Activated B cell treated with CpG ODN at 0.5 μM for 24 hours (primary cell): ENCODE data around the gene EGLN3. TPM values are rescaled to one million over a fixed set of nuclear protein-coding genes. Genes with fewer than 3 reads are reported as not detected.

Experiments used
- ATAC-seq: fragments of 200-7000 bp; cut with Tn5 transposase; one replicate; pipeline ENCODE4 v1.10.0; 2021; ENCODE audit warnings: low read depth, mild to moderate bottlenecking, moderate library complexity
- CTCF ChIA-PET: fragments of 350-600 bp; sonication (Branson Sonifier 250); formaldehyde crosslinking; loops from one replicate; lab custom pipeline; 2021; ENCODE audit warnings: antibody characterized with exemption; lab: Charles Lee
- POLR2A ChIA-PET: fragments of 350-600 bp; sonication (Branson Sonifier 250); formaldehyde crosslinking; loops from one replicate; lab custom pipeline; 2021; ENCODE audit warnings: antibody characterized with exemption; lab: Charles Lee
- DNase-seq: peaks from one replicate; pipeline ENCODE4 v3.0.0; 2022
- H3K27ac Mint-ChIP-seq: one replicate; pipeline ENCODE4 v1.8.0; 2020; ENCODE audit warnings: mixed read lengths
- H3K27me3 Mint-ChIP-seq: one replicate; pipeline ENCODE4 v1.8.0; 2021; ENCODE audit warnings: mixed read lengths
- H3K36me3 Mint-ChIP-seq: one replicate; pipeline ENCODE4 v1.8.0; 2021; ENCODE audit warnings: low read depth, mixed read lengths
- H3K4me1 Mint-ChIP-seq: one replicate; pipeline ENCODE4 v1.8.0; 2021; ENCODE audit warnings: mixed read lengths
- H3K4me3 Mint-ChIP-seq: one replicate; pipeline ENCODE4 v1.8.0; 2020; ENCODE audit warnings: mild to moderate bottlenecking, mixed read lengths
- H3K9me3 Mint-ChIP-seq: one replicate; pipeline ENCODE4 v1.8.0; 2020; ENCODE audit warnings: mixed read lengths
- CTCF ChIP-seq: fragments of 200-600 bp; IDR thresholded peaks from one replicate; pipeline ENCODE4 v1.8.0; 2022; ENCODE audit warnings: antibody characterized with exemption, mild to moderate bottlenecking
- intact Hi-C: fragments of 100-400 bp; cut with micrococcal nuclease; formaldehyde crosslinking; loops from one replicate; pipeline ENCODE4 v1.15.1; 2024
- total RNA-seq: library from RNA; stranded (reverse); gene quantifications from 2 replicates; pipeline ENCODE4 v1.2.3, GENCODE V29; 2022

Gene EGLN3
- total RNA-seq, 1 donor from 2014 or later: 0.33 TPM

GRCh38 chr14:33910435-33910834 is 40.4 kb downstream of the EGLN3 start:
- DNase-seq (no peak), ATAC-seq (no peak)
- TF ChIP-seq CTCF: no peak
- Mint-ChIP-seq H3K27me3 (no peaks in the 10 kb centered on the region), H3K4me1 (no peaks in the 10 kb centered on the region), H3K36me3 (no peaks in the 10 kb centered on the region), H3K27ac (no peak overlapping the region), H3K9me3 (no peaks in the 10 kb centered on the region), H3K4me3 (no peak overlapping the region)
- intact Hi-C loops: no loop called here
- ChIA-PET POLR2A (no interaction called here), CTCF (no interaction called here)

DNA sequence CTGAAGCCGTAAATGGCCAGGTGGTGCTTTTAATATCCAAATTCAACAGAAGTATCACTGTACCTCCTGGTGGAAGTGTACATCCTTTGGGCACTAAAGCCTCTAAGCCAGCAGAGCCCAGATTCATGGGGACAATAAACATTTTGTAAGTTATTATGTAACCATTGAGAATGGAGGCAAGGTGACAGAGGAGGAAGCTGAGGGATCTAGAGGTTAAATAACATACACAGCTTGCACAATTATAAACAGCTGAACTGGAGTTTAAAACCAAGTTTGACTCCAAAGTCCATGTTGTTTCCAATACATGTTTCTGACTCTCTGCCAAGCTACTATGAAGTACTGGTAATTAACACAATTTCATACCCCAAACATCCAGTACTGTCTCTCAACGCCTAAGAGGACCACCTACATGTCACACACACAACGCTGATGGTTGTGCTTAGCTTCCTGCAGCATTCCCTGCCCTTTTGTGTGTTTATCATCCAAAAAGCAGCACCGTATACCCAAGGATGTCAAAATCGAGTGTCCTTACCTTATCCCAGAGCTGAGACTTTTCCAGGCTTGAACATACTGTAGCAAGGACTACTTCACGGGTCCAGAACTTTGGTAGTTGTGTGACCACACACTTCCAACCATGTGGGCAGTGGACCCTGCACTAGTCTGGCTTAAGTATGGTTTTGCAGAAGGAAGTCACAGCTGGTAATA is 41.3 kb downstream of the EGLN3 start:
- DNase-seq (no peak), ATAC-seq (no peak)
- ChIA-PET CTCF (no interaction called here), POLR2A (no interaction called here)
- H3K4me3 Mint-ChIP-seq: no peak overlapping the region
- TF ChIP-seq CTCF: no peak
- no peaks in the 10 kb centered on the region for H3K4me1 Mint-ChIP-seq
- H3K27ac Mint-ChIP-seq: no peak overlapping the region
- no peaks in the 10 kb centered on the region for H3K27me3 Mint-ChIP-seq
- no peaks in the 10 kb centered on the region for H3K9me3 Mint-ChIP-seq
- intact Hi-C loops: no loop called here
- H3K36me3 Mint-ChIP-seq: no peaks in the 10 kb centered on the region

DNA sequence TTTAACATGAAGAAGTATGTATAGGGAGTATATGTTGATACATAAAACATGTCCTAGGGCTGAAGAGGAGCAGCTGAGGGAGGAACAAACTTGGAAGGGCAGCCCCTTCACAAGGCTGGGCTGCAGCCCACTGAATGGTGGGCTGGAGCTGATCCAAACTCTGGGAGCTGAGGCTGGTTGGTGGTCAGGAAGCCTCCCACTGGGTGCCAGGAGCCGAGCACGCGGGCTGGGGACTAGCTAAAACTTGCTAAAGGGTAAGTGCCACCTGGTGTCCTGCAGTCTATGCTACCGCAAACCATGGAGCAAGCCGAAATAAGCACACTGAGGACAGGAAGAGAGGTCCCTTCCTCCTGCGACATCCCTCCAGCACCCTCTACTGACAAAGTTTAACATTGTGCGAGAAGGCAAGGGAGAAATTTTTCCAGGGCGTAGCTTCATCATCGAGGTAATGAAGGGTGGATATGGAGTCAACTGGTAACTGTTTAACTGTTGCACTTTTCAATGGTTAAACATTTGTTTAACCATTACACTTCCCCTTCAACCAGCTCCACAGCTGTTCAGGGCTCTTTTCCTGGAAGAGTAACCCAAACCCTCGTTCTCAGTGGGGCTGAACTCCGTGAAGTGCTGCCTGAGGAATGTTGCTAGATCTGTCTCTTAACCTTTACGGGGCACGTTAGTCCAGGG is 42.2 kb downstream of the EGLN3 start:
- intact Hi-C loops: no loop called here
- CTCF ChIA-PET: no interaction called here
- no peaks in the 10 kb centered on the region for H3K4me1 Mint-ChIP-seq

GRCh38 chr14:33906968-33907367 is 43.9 kb downstream of the EGLN3 start:
- Mint-ChIP-seq H3K9me3 (no peaks in the 10 kb centered on the region), H3K27me3 (no peaks in the 10 kb centered on the region), H3K36me3 (no peaks in the 10 kb centered on the region), H3K4me3 (no peak overlapping the region), H3K27ac (no peak overlapping the region), H3K4me1 (no peaks in the 10 kb centered on the region)
- ATAC-seq (no peak), DNase-seq (no peak)
- POLR2A ChIA-PET: no interaction called here
- TF ChIP-seq CTCF: no peak
- CTCF ChIA-PET: no interaction called here
- intact Hi-C loops: no loop called here

More for the DNA sequence above, 42.2 kb downstream of the EGLN3 start:
- H3K9me3 Mint-ChIP-seq: no peaks in the 10 kb centered on the region
- no peak overlapping the region for H3K27ac Mint-ChIP-seq
- no peaks in the 10 kb centered on the region for H3K36me3 Mint-ChIP-seq
- no peak for TF ChIP-seq CTCF
- no peak overlapping the region for H3K4me3 Mint-ChIP-seq
- H3K27me3 Mint-ChIP-seq: no peaks in the 10 kb centered on the region
- ATAC-seq (no peak), DNase-seq (no peak)
- POLR2A ChIA-PET: no interaction called here

- Mint-ChIP-seq H3K27me3 (no peaks in the 10 kb centered on the region), H3K27ac (no peak overlapping the region), H3K4me3 (no peak overlapping the region), H3K9me3 (no peaks in the 10 kb centered on the region), H3K36me3 (no peaks in the 10 kb centered on the region), H3K4me1 (no peaks in the 10 kb centered on the region)
- intact Hi-C loops: no loop called here
- no peak for TF ChIP-seq CTCF
- ChIA-PET CTCF (no interaction called here), POLR2A (no interaction called here)
- DNase-seq (no peak), ATAC-seq (no peak)
Observed at GRCh38 chr14:33904609-33905008, 46.3 kb downstream of the EGLN3 start.
